CD4-positive, alpha-beta T cell (primary cell): ENCODE results near the gene DPAGT1. TPM values are rescaled to one million over a fixed set of nuclear protein-coding genes. Genes with fewer than 3 reads are reported as not detected.

Experiments used
- ATAC-seq: fragments of 200-7000 bp; cut with Tn5 transposase; one replicate; pipeline ENCODE4 v1.10.0; 2022; ENCODE audit warnings: mild to moderate bottlenecking; ENCODE audit not compliant: poor library complexity
- CTCF ChIA-PET: fragments of 350-600 bp; sonication (Branson Sonifier 250); formaldehyde crosslinking; loops from one replicate; lab custom pipeline; 2021; ENCODE audit warnings: antibody characterized with exemption, inconsistent platforms; lab: Charles Lee
- POLR2A ChIA-PET: fragments of 350-600 bp; sonication (Branson Sonifier 250); formaldehyde crosslinking; loops from one replicate; lab custom pipeline; 2021; ENCODE audit warnings: antibody characterized with exemption, inconsistent platforms; lab: Charles Lee
- DNase-seq, 14 experiments: peaks; one replicate each; pipeline ENCODE4 v3.0.0-alpha.2; 2013 to 2020; ENCODE audit warnings: mixed read lengths in 2 of 14
- H3K27ac ChIP-seq, 2 donors: one replicate each; pipeline versions ENCODE4 v1.5.1 to v1.7.0; 2013; ENCODE audit warnings: low read length in 2 of 2, low read depth in 1 of 2, mild to moderate bottlenecking in 1 of 2
- H3K27me3 ChIP-seq, 2 experiments: 1 replicate in 1 of 2; 2 replicates in 1 of 2; pipeline versions ENCODE4 v1.6.1 to v1.7.0; 2013; ENCODE audit warnings: low read length in 2 of 2, control low read depth in 1 of 2, mild to moderate bottlenecking in 1 of 2, moderate library complexity in 1 of 2; ENCODE audit not compliant: insufficient read depth in 2 of 2, control insufficient read depth in 1 of 2
- H3K36me3 ChIP-seq: one replicate; pipeline ENCODE4 v1.6.1; 2013; ENCODE audit warnings: low read length, control low read depth; ENCODE audit not compliant: insufficient read depth
- H3K4me1 ChIP-seq: one replicate; pipeline ENCODE4 v1.6.1; 2013; ENCODE audit warnings: low read length, control low read depth; ENCODE audit not compliant: insufficient read depth
- H3K4me3 ChIP-seq: one replicate; pipeline ENCODE4 v1.5.1; 2013; ENCODE audit warnings: mild to moderate bottlenecking, low read length, moderate library complexity
- H3K9me3 ChIP-seq, 2 experiments: 1 replicate in 1 of 2; 2 replicates in 1 of 2; pipeline versions ENCODE4 v1.6.1 to v1.7.0; 2013; ENCODE audit warnings: low read length in 2 of 2, mild to moderate bottlenecking in 2 of 2, control low read depth in 1 of 2, moderate library complexity in 1 of 2; ENCODE audit not compliant: control insufficient read depth in 1 of 2, insufficient read depth in 1 of 2
- H3K27ac Mint-ChIP-seq: one replicate; pipeline ENCODE4 v1.8.0; 2020; ENCODE audit warnings: mixed read lengths
- H3K27me3 Mint-ChIP-seq: one replicate; pipeline ENCODE4 v1.8.0; 2021; ENCODE audit warnings: mixed read lengths
- H3K36me3 Mint-ChIP-seq: one replicate; pipeline ENCODE4 v1.8.0; 2021; ENCODE audit warnings: low read depth, mixed read lengths
- H3K4me1 Mint-ChIP-seq: one replicate; pipeline ENCODE4 v1.8.0; 2021; ENCODE audit warnings: low read depth, mixed read lengths
- H3K4me3 Mint-ChIP-seq: one replicate; pipeline ENCODE4 v1.8.0; 2020; ENCODE audit warnings: mild to moderate bottlenecking, mixed read lengths
- H3K9me3 Mint-ChIP-seq: one replicate; pipeline ENCODE4 v1.8.0; 2020; ENCODE audit warnings: mixed read lengths
- CTCF ChIP-seq: fragments of 200-600 bp; IDR thresholded peaks from one replicate; pipeline ENCODE4 v1.8.0; 2022; ENCODE audit warnings: antibody characterized with exemption, mild to moderate bottlenecking
- intact Hi-C, 2 experiments: fragments of 100-400 bp; cut with DNase I in 1 of 2; cut with micrococcal nuclease in 1 of 2; formaldehyde crosslinking; loops; one replicate each; pipeline versions ENCODE4 v1.15.1 to v1.9.0; 2023 to 2025; cut with DNase I, micrococcal nuclease
- total RNA-seq, 174 experiments: library from RNA in 2 of 174; stranded (reverse) in 2 of 174; gene quantifications; one replicate each; pipeline ENCODE4 v1.2.3 and lab custom pipeline; 2021 to 2026

DPAGT1 gene
- total RNA-seq, 2 experiments from 2014 or later, result 9.5 to 11.7 TPM

- Histone ChIP-seq H3K9me3 (no peaks in the 10 kb centered on the region), H3K27ac (peak overlapping the region; percentile 83 to 95), H3K4me3 (peak overlapping the region; percentile 90), H3K27me3 (no peaks in the 10 kb centered on the region), H3K36me3 (peaks cover 23% of the 10 kb centered on the region), H3K4me1 (peaks cover 29% of the 10 kb centered on the region)
- ATAC-seq (no peak), DNase-seq (no peak)
- H3K27ac Mint-ChIP-seq, result peak overlapping the region; percentile 97
- TF ChIP-seq CTCF, result no peak
- peaks cover 52% of the 10 kb centered on the region for H3K4me1 Mint-ChIP-seq
- CTCF ChIA-PET, result interaction anchor here (1.4 to 1.8 kb wide), 3 partner anchors 16 to 36 kb away, joined by 3 to 4 read pairs (median 4); partner anchors contain the start of gene HMBS
- intact Hi-C loops, result loop anchor here (1.0 to 10.0 kb wide), 6 partner anchors 16 to 526 kb away; partner anchors contain the start of genes RPS25 (in 2 of the 2), TRAPPC4 (in 2 of the 2), VPS11 (in 2 of the 2) and ARCN1 (in 1 of the 2)
- POLR2A ChIA-PET, result interaction anchor here (1.0 to 2.3 kb wide), 19 partner anchors 11 to 529 kb away, joined by 3 to 59 read pairs (median 6); partner anchors contain the start of genes ARCN1, CBL, CENATAC and HINFP
- H3K36me3 Mint-ChIP-seq, result peaks cover 45% of the 10 kb centered on the region
- H3K4me3 Mint-ChIP-seq, result peak overlapping the region; percentile 95
- no peaks in the 10 kb centered on the region for H3K27me3 Mint-ChIP-seq
- no peaks in the 10 kb centered on the region for H3K9me3 Mint-ChIP-seq
Observed at GRCh38 chr11:119100994-119101758, 477 bp downstream of the DPAGT1 start.

GRCh38 chr11:119100246-119100970 lies 1.2 kb downstream of the DPAGT1 start:
- peak overlapping the region; percentile 97 for H3K27ac Mint-ChIP-seq
- DNase-seq, result peak in 1 of 14 experiments; percentile 45
- peaks cover 49% of the 10 kb centered on the region for H3K36me3 Mint-ChIP-seq
- TF ChIP-seq CTCF, result peak; percentile 27
- peaks cover 57% of the 10 kb centered on the region for H3K4me1 Mint-ChIP-seq
- H3K4me3 Mint-ChIP-seq, result peak overlapping the region; percentile 95
- no peaks in the 10 kb centered on the region for H3K27me3 Mint-ChIP-seq
- intact Hi-C loops, result loop anchor here (2.0 to 10.0 kb wide), 5 partner anchors 16 to 526 kb away; partner anchors contain the start of genes RPS25 (in 2 of the 2), TRAPPC4 (in 2 of the 2), ARCN1 (in 1 of the 2) and HMBS (in 1 of the 2)
- no peaks in the 10 kb centered on the region for H3K9me3 Mint-ChIP-seq
- no peaks in the 10 kb centered on the region for H3K9me3 ChIP-seq
- ATAC-seq, result no peak
- CTCF ChIA-PET, result interaction anchor here (0.7 kb wide), 1 partner anchor 11 kb away, joined by 3 read pairs; no protein-coding TSS in a partner anchor
- POLR2A ChIA-PET, result interaction anchor here (1.1 kb wide), 1 partner anchor 33 kb away, joined by 4 read pairs; the partner anchor contains the start of gene VPS11
- no peak overlapping the region for H3K27ac ChIP-seq
- H3K36me3 ChIP-seq, result peaks cover 23% of the 10 kb centered on the region
- peak overlapping the region; percentile 90 for H3K4me3 ChIP-seq
- H3K4me1 ChIP-seq, result peaks cover 35% of the 10 kb centered on the region
- H3K27me3 ChIP-seq, result no peaks in the 10 kb centered on the region

- ChIA-PET POLR2A (interaction anchor here (1.1 kb wide), 1 partner anchor 32 kb away, joined by 4 read pairs; the partner anchor contains the start of gene VPS11), CTCF (interaction anchor here (0.6 to 1.3 kb wide), 3 partner anchors 12 to 407 kb away, joined by 3 read pairs; no protein-coding TSS in a partner anchor)
- peaks cover 58% of the 10 kb centered on the region for H3K4me1 Mint-ChIP-seq
Observed at GRCh38 chr11:119099711-119100110, 1.9 kb downstream of the DPAGT1 start.

More at GRCh38 chr11:119099711-119100110, 1.9 kb downstream of the DPAGT1 start:
- H3K27me3 Mint-ChIP-seq, result no peaks in the 10 kb centered on the region
- intact Hi-C loops, result loop anchor here (2.0 to 10.0 kb wide), 5 partner anchors 15 to 525 kb away; partner anchors contain the start of genes RPS25 (in 2 of the 2), TRAPPC4 (in 2 of the 2), ARCN1 (in 1 of the 2) and HMBS (in 1 of the 2)
- DNase-seq (no peak), ATAC-seq (no peak)
- H3K4me3 Mint-ChIP-seq, result peak overlapping the region; percentile 95
- H3K27ac Mint-ChIP-seq, result peak overlapping the region; percentile 97
- no peak overlapping the region for H3K27ac ChIP-seq
- no peaks in the 10 kb centered on the region for H3K27me3 ChIP-seq
- H3K9me3 Mint-ChIP-seq, result no peaks in the 10 kb centered on the region
- TF ChIP-seq CTCF, result no peak
- peaks cover 39% of the 10 kb centered on the region for H3K4me1 ChIP-seq
- no peak overlapping the region for H3K4me3 ChIP-seq
- peaks cover 53% of the 10 kb centered on the region for H3K36me3 Mint-ChIP-seq
- H3K9me3 ChIP-seq, result no peaks in the 10 kb centered on the region
- peaks cover 23% of the 10 kb centered on the region for H3K36me3 ChIP-seq
